HEK293T (cell line): ENCODE data around the gene COLQ.

Experiments used
- CTCF ChIA-PET: fragments of 350-600 bp; formaldehyde crosslinking; extraction: SDS; loops from one replicate; lab custom pipeline; 2021; ENCODE audit warnings: antibody characterized with exemption, inconsistent platforms; lab: Yijun Ruan, JAX
- POLR2A ChIA-PET: fragments of 350-600 bp; formaldehyde crosslinking; extraction: SDS; loops from one replicate; lab custom pipeline; 2020; ENCODE audit warnings: antibody characterized with exemption, inconsistent platforms; lab: Yijun Ruan, JAX
- DNase-seq: peaks from one replicate; pipeline ENCODE4 v3.0.0; 2012; ENCODE audit warnings: mixed read lengths; ENCODE audit errors: extremely low spot score
- ARNT ChIP-seq: fragments of 450-650 bp; IDR thresholded peaks from 2 replicates; pipeline ENCODE4 v1.6.1; 2017; ENCODE audit warnings: mild to moderate bottlenecking
- BHLHE40 ChIP-seq: fragments of 450-650 bp; IDR thresholded peaks from 2 replicates; pipeline ENCODE4 v1.6.1; 2016; ENCODE audit warnings: mild to moderate bottlenecking, moderate library complexity, borderline replicate concordance
- CTBP1 ChIP-seq: fragments of 450-650 bp; IDR thresholded peaks from 2 replicates; pipeline ENCODE4 v1.6.1; 2016; ENCODE audit warnings: borderline replicate concordance
- ELF4 ChIP-seq: fragments of 450-650 bp; IDR thresholded peaks from 2 replicates; pipeline ENCODE4 v1.6.1; 2017; ENCODE audit warnings: antibody characterized with exemption
- FOXA1 ChIP-seq: fragments of 450-650 bp; IDR thresholded peaks from 2 replicates; pipeline ENCODE4 v1.6.1; 2016; ENCODE audit warnings: mild to moderate bottlenecking
- FOXK2 ChIP-seq: fragments of 450-650 bp; IDR thresholded peaks from 2 replicates; pipeline ENCODE4 v1.6.1; 2016; ENCODE audit warnings: mild to moderate bottlenecking
- FOXM1 ChIP-seq: fragments of 450-650 bp; IDR thresholded peaks from 2 replicates; pipeline ENCODE4 v1.6.1; 2017; ENCODE audit warnings: mild to moderate bottlenecking, borderline replicate concordance
- HDGF ChIP-seq: fragments of 450-650 bp; IDR thresholded peaks from 2 replicates; pipeline ENCODE4 v1.6.1; 2017; ENCODE audit warnings: antibody characterized with exemption, borderline replicate concordance
- L3MBTL2 ChIP-seq: fragments of 450-650 bp; conservative IDR thresholded peaks from 2 replicates; pipeline ENCODE4 v1.6.1; 2016; ENCODE audit warnings: mild to moderate bottlenecking
- LEF1 ChIP-seq: fragments of 450-650 bp; IDR thresholded peaks from 2 replicates; pipeline ENCODE4 v1.6.1; 2017; ENCODE audit warnings: mild to moderate bottlenecking, borderline replicate concordance
- NFRKB ChIP-seq: fragments of 450-650 bp; IDR thresholded peaks from 2 replicates; pipeline ENCODE4 v1.6.1; 2016; ENCODE audit warnings: mild to moderate bottlenecking, moderate library complexity
- SP1 ChIP-seq: fragments of 450-650 bp; IDR thresholded peaks from 2 replicates; pipeline ENCODE4 v1.6.1; 2017
- SUZ12 ChIP-seq: fragments of 450-650 bp; IDR thresholded peaks from 2 replicates; pipeline ENCODE4 v1.6.1; 2016; ENCODE audit warnings: mild to moderate bottlenecking
- TARDBP ChIP-seq: fragments of 450-650 bp; IDR thresholded peaks from 2 replicates; pipeline ENCODE4 v1.6.1; 2016
- ZNF384 ChIP-seq: fragments of 450-650 bp; IDR thresholded peaks from 2 replicates; pipeline ENCODE4 v1.6.1; 2016
- TF ChIP-seq, protein P1 (sequence below): fragments of 450-650 bp; IDR thresholded peaks from 2 replicates; pipeline ENCODE4 v1.6.1; 2016

COLQ gene

DNA sequence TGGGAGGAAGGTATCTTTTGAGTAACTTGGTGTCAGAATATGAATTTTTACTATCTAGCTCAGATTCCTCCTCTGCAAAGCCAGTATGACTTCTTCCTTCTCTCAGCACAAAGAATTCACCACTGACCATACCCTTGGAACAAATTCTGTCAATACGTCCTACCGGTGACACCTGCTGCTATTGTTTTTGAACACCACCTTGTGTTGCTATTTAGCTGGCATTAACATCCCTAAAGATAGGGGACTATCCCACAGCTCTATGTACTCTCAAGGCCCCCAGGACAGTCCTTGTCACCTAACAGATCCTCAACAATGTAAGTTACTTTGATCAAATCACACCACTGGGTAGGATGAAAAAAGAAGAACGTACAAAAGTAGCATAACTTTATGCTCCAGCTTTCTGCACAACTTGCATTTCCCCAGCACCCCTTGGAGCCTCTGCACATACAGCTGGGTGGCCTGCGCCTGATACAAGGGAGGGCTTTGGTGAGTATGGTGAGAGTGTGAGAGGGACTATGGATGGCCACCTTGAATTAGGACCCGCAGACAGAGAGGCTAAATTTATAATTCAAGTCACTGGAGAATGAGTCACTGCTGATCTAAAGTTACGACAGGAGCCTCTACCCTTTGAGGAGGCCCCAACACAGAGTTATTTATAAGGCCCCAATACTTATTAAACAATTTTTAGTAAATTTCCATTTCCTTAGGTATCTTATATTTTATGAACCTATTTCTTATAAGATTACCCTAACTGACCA lies 2.3 kb upstream of the COLQ start:
- ChIA-PET POLR2A (no interaction called here), CTCF (interaction anchor here (0.6 kb wide), 1 partner anchor 93 kb away, joined by 6 read pairs; no protein-coding TSS in a partner anchor)
- TF ChIP-seq L3MBTL2: no peak
- no peak for TF ChIP-seq TARDBP
- no peak for TF ChIP-seq SP1
- TF ChIP-seq FOXK2: no peak
- TF ChIP-seq ZNF384: no peak
- no peak for TF ChIP-seq CTBP1
- no peak for TF ChIP-seq BHLHE40
- no peak for DNase-seq

DNA sequence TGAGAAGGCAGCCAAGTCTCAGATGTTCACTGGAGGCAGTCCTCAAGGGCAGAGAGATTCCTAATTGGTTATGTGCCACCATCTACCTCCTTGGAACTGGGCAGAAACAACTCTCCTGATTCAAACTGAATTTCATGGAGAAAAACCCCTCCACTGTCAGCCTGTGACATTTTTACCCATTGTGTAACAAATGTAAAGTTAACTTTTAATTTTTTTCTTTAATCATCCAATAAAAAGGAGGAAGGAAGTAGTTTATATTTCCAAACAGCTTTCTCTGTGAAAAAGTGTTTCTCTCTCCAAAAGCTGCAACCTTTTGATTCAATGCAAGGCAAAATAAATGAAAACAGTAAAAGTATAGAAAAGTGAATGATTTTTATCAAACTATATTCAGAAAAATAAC lies 510 bp upstream of the COLQ start:
- no peak for TF ChIP-seq TARDBP
- TF ChIP-seq SP1: no peak
- no peak for TF ChIP-seq LEF1
- TF ChIP-seq ELF4: no peak
- TF ChIP-seq L3MBTL2: no peak
- no peak for TF ChIP-seq ZNF384
- no peak for TF ChIP-seq FOXA1
- no peak for TF ChIP-seq FOXM1
- no peak for TF ChIP-seq SUZ12
- no peak for TF ChIP-seq FOXK2
- no peak for TF ChIP-seq BHLHE40
- TF ChIP-seq CTBP1: no peak
- TF ChIP-seq NFRKB: no peak
- TF ChIP-seq, protein P1, sequence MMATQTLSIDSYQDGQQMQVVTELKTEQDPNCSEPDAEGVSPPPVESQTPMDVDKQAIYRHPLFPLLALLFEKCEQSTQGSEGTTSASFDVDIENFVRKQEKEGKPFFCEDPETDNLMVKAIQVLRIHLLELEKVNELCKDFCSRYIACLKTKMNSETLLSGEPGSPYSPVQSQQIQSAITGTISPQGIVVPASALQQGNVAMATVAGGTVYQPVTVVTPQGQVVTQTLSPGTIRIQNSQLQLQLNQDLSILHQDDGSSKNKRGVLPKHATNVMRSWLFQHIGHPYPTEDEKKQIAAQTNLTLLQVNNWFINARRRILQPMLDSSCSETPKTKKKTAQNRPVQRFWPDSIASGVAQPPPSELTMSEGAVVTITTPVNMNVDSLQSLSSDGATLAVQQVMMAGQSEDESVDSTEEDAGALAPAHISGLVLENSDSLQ: no peak
- TF ChIP-seq HDGF: no peak
- DNase-seq: no peak
- CTCF ChIA-PET: interaction anchor here (0.7 kb wide), 1 partner anchor 17 kb away, joined by 4 read pairs; no protein-coding TSS in a partner anchor
- POLR2A ChIA-PET: no interaction called here

DNA sequence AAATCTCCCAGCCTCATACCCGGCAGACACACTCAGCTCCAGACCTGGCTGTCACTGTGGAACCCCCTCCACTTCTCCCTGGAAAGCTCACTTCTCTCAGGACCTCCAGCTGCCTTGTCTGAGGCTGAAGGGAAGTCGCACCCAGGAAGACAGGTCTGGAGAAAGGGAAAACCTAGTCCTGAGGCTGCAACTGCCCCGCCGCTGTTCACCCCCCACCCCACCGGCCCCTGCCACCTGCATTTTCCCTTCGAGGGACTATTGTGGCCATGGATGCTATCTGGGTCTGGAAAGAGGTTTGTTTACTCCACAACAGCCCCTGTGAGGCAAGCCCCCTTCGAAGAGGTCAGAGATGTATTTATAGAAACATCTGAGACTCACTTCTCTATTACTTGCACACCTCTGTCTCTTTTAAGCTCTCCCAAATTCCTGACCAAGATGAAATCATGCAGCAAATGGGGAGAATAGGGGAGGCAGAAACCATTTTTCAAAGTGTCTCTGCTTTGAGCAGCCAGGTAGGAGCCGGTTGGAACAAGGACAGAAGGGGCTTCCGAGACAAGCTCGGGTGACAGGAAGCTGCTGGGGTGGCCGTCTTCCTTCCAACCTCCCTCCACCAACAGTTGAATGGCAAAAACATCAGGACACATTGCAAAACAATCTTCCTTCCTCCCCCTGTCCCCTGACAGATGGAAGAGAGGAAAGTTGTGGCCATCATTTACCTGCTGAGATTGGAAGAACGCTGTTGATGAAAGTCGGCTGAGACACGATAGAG lies 518 bp downstream of the COLQ start:
- POLR2A ChIA-PET: no interaction called here
- CTCF ChIA-PET: no interaction called here
- DNase-seq: no peak
- TF ChIP-seq, protein P1: no peak
- no peak for TF ChIP-seq ELF4
- TF ChIP-seq SUZ12: no peak
- TF ChIP-seq FOXA1: no peak
- no peak for TF ChIP-seq ARNT
- TF ChIP-seq LEF1: no peak
- TF ChIP-seq CTBP1: no peak
- TF ChIP-seq NFRKB: no peak
- no peak for TF ChIP-seq SP1
- TF ChIP-seq L3MBTL2: no peak
- TF ChIP-seq ZNF384: no peak
- no peak for TF ChIP-seq HDGF
- no peak for TF ChIP-seq FOXK2

DNA sequence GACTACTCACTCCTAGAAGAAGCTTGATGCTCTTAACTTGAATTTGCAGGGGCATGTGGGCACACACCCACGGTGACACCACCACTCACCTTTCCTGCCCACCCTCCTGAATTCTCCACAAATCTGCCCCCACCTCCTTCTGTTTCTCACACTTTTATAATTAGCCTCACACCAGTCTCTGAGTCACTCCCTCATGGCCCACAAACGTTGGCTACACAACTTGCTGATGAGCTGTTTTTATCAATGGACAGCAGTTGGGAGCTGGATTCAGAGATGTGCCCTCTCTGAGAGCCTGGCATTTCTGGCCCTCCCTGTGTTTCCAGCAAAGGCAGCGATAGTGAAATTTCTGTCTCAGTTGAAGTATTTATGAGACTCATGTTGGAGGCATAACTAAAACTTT lies 1.3 kb downstream of the COLQ start:
- no peak for DNase-seq
- TF ChIP-seq ELF4 (no peak), LEF1 (no peak), FOXM1 (no peak), SUZ12 (no peak), SP1 (no peak), CTBP1 (no peak), ZNF384 (no peak), TARDBP (no peak), FOXK2 (no peak), HDGF (no peak), BHLHE40 (no peak), NFRKB (no peak), FOXA1 (no peak)
- CTCF ChIA-PET: no interaction called here
- POLR2A ChIA-PET: no interaction called here

GRCh38 chr3:15519096-15519495 lies 2.4 kb downstream of the COLQ start:
- POLR2A ChIA-PET: no interaction called here
- CTCF ChIA-PET: no interaction called here
- TF ChIP-seq FOXM1 (no peak), FOXK2 (no peak), SP1 (no peak), ZNF384 (no peak), TARDBP (no peak), LEF1 (no peak)

GRCh38 chr3:15514663-15515340 lies 6.7 kb downstream of the COLQ start:
- CTCF ChIA-PET: interaction anchor here (0.7 kb wide), 1 partner anchor 933 kb away, joined by 3 read pairs; no protein-coding TSS in a partner anchor
- no peak for DNase-seq
- TF ChIP-seq FOXA1: no peak
- TF ChIP-seq CTBP1: no peak
- no peak for TF ChIP-seq L3MBTL2
- TF ChIP-seq LEF1: no peak
- no peak for TF ChIP-seq HDGF
- TF ChIP-seq TARDBP: no peak
- TF ChIP-seq, protein P1: no peak
- TF ChIP-seq ARNT: no peak
- POLR2A ChIA-PET: no interaction called here

More at GRCh38 chr3:15519096-15519495, 2.4 kb downstream of the COLQ start:
- no peak for DNase-seq
